A673 (cell line): ENCODE data around the gene NCOA6. TPM values are rescaled to one million over a fixed set of nuclear protein-coding genes. Genes with fewer than 3 reads are reported as not detected.

ENCODE experiments used
- BruUV-seq: library from RNA; stranded (reverse); fragments of 400-500 nt; replicated peaks from 2 replicates; lab custom pipeline; 2021; lab: Mats Ljungman, UMichigan
- CTCF ChIA-PET: fragments of 300-600 bp; sonication (Branson Sonifier 250); formaldehyde crosslinking; loops from one replicate; lab custom pipeline; 2022; ENCODE audit warnings: antibody characterized with exemption; lab: Charles Lee
- POLR2A ChIA-PET: fragments of 300-600 bp; sonication (Branson Sonifier 250); formaldehyde crosslinking; loops from one replicate; lab custom pipeline; 2022; ENCODE audit warnings: antibody characterized with exemption; ENCODE audit not compliant: low non-redundant PET; lab: Charles Lee
- DNase-seq: peaks from one replicate; pipeline ENCODE4 v3.0.0-alpha.2; 2015; ENCODE audit warnings: low spot score
- H3K27ac ChIP-seq: fragments of 200-600 bp; sonication (generic); 2 replicates; pipeline ENCODE4 v1.5.1; 2016; ENCODE audit warnings: mixed run types, low read depth, mild to moderate bottlenecking, mixed read lengths, antibody characterized with exemption, low read length; ENCODE audit not compliant: poor library complexity, severe bottlenecking
- H3K27me3 ChIP-seq: fragments of 200-600 bp; sonication (generic); replicated peaks from 2 replicates; pipeline ENCODE4 v1.6.1; 2017; ENCODE audit warnings: mixed run types, low read depth, mild to moderate bottlenecking, mixed read lengths, antibody characterized with exemption, low read length; ENCODE audit not compliant: insufficient read depth, poor library complexity
- H3K36me3 ChIP-seq: fragments of 200-600 bp; sonication (generic); 2 replicates; pipeline ENCODE4 v1.6.1; 2016; ENCODE audit warnings: mixed run types, mild to moderate bottlenecking, mixed read lengths, antibody characterized with exemption, low read length; ENCODE audit not compliant: insufficient read depth, poor library complexity, severe bottlenecking
- H3K4me1 ChIP-seq: fragments of 200-600 bp; sonication (generic); 2 replicates; pipeline ENCODE4 v1.6.1; 2017; ENCODE audit warnings: mixed run types, mild to moderate bottlenecking, mixed read lengths, antibody characterized with exemption, low read length; ENCODE audit not compliant: insufficient read depth, poor library complexity, severe bottlenecking
- H3K4me3 ChIP-seq: fragments of 200-600 bp; sonication (generic); 2 replicates; pipeline ENCODE4 v1.5.1; 2016; ENCODE audit warnings: low read depth, mixed run types, mild to moderate bottlenecking, mixed read lengths, low read length; ENCODE audit not compliant: poor library complexity, severe bottlenecking
- H3K9me3 ChIP-seq: fragments of 200-600 bp; sonication (generic); 2 replicates; pipeline ENCODE4 v1.6.1; 2016; ENCODE audit warnings: mixed run types, low read depth, mild to moderate bottlenecking, mixed read lengths, antibody characterized with exemption, low read length; ENCODE audit not compliant: poor library complexity, severe bottlenecking
- CTCF ChIP-seq: fragments of 300-800, 200-600 bp; sonication (generic); conservative IDR thresholded peaks from 2 replicates; pipeline ENCODE4 v1.5.1; 2017; ENCODE audit warnings: low read depth, mild to moderate bottlenecking, antibody characterized with exemption, low read length, moderate library complexity, mixed read lengths
- EZH2 ChIP-seq: fragments of 200-600 bp; sonication (generic); IDR thresholded peaks from 2 replicates; pipeline ENCODE4 v1.6.1; 2017; ENCODE audit warnings: borderline replicate concordance, low read depth, mild to moderate bottlenecking, mixed read lengths, antibody characterized with exemption, low read length; ENCODE audit not compliant: poor library complexity, severe bottlenecking
- intact Hi-C: fragments of 100-400 bp; cut with micrococcal nuclease; formaldehyde crosslinking; loops from one replicate; pipeline ENCODE4 v1.10.0; 2022; ENCODE audit not compliant: unreplicated experiment
- total RNA-seq: library from RNA; stranded (reverse); gene quantifications from 2 replicates; pipeline ENCODE4 v1.2.3, GENCODE V29; 2021

The NCOA6 gene
- total RNA-seq, 1 experiment from 2014 or later, result 39.9 TPM

- Histone ChIP-seq H3K9me3 (no peaks in the 10 kb centered on the region), H3K36me3 (no peaks in the 10 kb centered on the region), H3K4me3 (no peak overlapping the region), H3K27ac (no peak overlapping the region), H3K27me3 (no peaks in the 10 kb centered on the region), H3K4me1 (no peaks in the 10 kb centered on the region)
- no peak for TF ChIP-seq EZH2
- no peak for TF ChIP-seq CTCF
- DNase-seq, result no peak
- CTCF ChIA-PET, result no interaction called here
- POLR2A ChIA-PET, result no interaction called here
- intact Hi-C loops, result no loop called here
- BruUV-seq, result no TSS peak
Measured at GRCh38 chr20:34861386-34862084, 36.1 kb upstream of the NCOA6 start.

- Histone ChIP-seq H3K36me3 (no peaks in the 10 kb centered on the region), H3K27ac (no peak overlapping the region), H3K4me3 (no peak overlapping the region), H3K4me1 (no peaks in the 10 kb centered on the region), H3K9me3 (no peaks in the 10 kb centered on the region), H3K27me3 (no peaks in the 10 kb centered on the region)
- no peak for DNase-seq
- BruUV-seq, result no TSS peak
- TF ChIP-seq CTCF (no peak), EZH2 (no peak)
- intact Hi-C loops, result no loop called here
- ChIA-PET CTCF (no interaction called here), POLR2A (no interaction called here)
Measured at GRCh38 chr20:34859826-34860545, 34.5 kb upstream of the NCOA6 start.

- Histone ChIP-seq H3K27me3 (no peaks in the 10 kb centered on the region), H3K4me3 (no peak overlapping the region), H3K27ac (no peak overlapping the region), H3K9me3 (no peaks in the 10 kb centered on the region), H3K4me1 (no peaks in the 10 kb centered on the region), H3K36me3 (no peaks in the 10 kb centered on the region)
- POLR2A ChIA-PET, result no interaction called here
- CTCF ChIA-PET, result no interaction called here
- intact Hi-C loops, result no loop called here
- no peak for DNase-seq
- TF ChIP-seq CTCF, result no peak
- no peak for TF ChIP-seq EZH2
- no TSS peak for BruUV-seq
Measured at GRCh38 chr20:34859367-34859766, 33.9 kb upstream of the NCOA6 start.
